OCI-M2 (cell line): ENCODE data around the gene CLK1.

Source experiments
- DNase-seq: peaks from one replicate; lab custom pipeline; 2025; ENCODE audit not compliant: unreplicated experiment; lab: John Stamatoyannopoulos, UW

The CLK1 gene

DNA sequence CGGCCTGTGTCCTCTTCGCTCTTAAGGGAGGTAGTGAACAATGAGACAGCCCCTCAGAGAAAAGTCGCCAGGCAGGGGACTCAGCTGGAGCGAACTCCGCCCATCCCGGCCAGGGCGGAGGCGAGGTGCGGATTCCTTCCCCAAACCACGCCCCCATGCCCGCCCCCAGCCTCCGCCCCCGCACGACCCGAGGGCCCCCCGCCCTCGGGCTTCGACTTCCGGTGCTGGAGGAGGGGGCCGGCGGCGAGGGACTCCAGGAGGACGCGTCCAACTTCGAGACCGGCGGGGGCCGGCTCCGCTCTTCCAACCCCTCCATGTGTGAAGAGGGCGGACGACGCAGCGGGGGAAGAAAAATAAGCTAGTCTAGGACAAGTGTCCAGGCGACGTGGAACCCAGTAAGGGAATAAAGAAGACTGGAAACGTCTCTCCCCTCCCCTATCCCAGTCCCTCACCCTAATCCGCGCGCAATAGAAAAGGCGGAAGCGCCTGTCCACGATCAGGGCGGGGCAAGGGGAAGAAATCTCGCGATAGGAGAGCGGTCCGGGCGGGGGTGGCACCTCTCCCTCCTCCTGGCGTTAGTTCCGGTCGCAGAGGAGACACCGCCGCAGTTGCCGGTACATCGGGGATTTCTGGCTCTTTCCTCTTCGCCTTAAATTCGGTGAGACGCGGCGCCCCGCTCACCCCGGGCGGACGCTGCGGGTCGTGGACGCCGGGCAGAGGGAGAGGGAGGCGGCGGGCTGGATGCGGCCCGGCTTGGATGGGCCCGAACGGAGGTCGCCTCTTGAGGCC, 52.9 kb downstream of the CLK1 start, which contains the start of gene BZW1:
BZW1 (plus strand) TSS at position 578 of the 789 bp plus-strand sequence. CDS start 1,308 bp downstream, outside the sequence.
- peak; percentile 83 for DNase-seq

DNA sequence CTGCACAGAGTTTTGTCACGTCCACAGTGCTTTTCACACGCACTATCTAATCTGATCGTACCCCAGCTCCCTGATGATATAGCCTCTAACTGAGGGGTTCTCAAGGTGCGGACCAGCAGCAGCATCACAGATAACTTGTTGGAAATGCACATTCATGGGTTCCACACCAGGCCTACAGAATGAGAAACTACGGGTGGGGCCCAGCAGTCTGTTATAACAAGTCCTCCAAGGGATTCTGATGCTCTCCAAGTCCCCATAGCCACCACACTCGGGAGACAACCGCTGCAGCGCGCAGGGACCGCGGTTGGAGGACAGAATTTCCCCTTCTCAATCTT, 53.5 kb downstream of the CLK1 start:
- no peak for DNase-seq

DNA sequence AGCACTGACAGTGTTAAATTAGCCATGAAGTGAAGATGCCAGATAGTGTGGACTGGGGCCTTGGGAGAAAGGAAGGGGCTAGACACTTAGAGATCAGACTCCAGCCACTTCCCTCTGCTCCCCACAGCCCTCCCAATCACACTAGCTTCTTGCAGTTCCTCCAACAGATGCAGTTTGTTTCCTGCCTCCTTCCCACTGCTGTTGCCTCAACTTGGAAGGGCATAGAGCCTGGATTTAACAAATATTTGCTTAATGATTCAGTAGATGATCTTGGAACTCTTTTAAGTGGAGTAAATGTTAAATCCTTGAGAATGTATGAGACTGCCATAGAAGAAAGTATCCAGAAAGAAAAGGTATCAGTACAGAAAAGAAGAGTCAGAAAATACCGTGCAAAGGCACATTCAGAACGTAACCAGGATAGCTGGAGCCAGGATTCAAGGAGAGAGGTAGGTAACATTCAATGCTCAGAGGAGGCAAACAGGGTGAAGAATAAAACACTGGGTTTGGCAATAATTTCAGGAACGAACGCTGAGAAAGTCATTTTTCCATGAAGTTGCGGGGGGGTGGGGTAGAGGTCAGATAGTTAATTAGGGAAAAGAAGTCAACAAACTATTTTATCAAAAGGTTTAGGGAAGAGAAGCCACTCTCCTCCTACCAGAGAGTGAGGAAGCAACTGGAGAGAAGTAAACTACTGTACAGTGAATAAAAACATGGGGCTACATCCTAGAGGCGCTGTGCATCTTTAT, 54.0 kb downstream of the CLK1 start:
- no peak for DNase-seq

DNA sequence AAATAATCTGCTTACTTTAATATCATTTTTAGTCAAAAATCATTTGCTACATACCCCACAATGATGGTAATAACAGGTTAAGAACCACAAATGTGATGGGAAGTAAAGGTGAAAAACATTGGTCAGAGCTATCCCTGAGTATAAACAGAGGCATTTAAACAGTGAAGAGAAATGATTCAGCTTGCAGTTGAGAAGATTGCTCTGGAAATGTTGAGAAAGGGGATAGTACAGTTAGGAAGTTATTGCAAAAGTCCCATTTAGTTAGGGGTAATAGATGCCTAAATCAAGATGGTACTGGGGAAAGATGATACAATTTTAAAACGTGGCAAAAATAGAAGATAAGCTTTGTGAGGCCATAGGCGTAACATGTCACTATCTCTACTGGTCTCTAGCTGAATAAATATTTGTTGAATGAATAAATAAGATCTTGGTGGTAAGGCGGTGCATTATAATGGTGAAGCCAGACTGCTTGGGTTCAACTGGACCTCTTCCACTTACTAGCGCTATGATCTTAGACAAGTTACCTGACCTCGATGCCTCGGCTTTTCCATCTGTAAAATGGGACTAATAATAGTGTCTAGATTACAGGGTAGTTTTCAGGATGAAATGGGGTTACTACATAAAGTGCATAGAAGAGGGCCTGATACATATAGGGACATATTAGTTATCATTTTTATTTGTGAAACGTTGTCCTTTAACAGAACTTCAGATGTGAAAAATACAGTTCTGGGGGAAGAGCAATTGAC, 54.8 kb downstream of the CLK1 start:
- DNase-seq, result no peak
